Tibial artery (tissue), 4 donors: ENCODE data around the gene BAIAP2.

Experiments used
- DNase-seq, 2 donors: peaks; one replicate each; pipeline ENCODE4 v3.0.0-alpha.2; 2019
- H3K27ac ChIP-seq, 2 donors: fragments of 200-600 bp; sonication (generic) in 1 of 2; 1 replicate in 1 of 2; 2 replicates in 1 of 2; pipeline ENCODE4 v1.5.1; 2018 to 2019; ENCODE audit warnings: mild to moderate bottlenecking in 1 of 2
- H3K27me3 ChIP-seq, 2 donors: fragments of 200-600 bp; sonication (generic) in 1 of 2; one replicate each; pipeline versions ENCODE4 v1.5.1 to v1.6.0; 2016 to 2019
- H3K36me3 ChIP-seq, 3 donors: fragments of 200-600 bp; sonication (generic) in 2 of 3; one replicate each; pipeline ENCODE4 v1.5.1; 2016 to 2019; ENCODE audit warnings: mild to moderate bottlenecking in 2 of 3
- H3K4me1 ChIP-seq, 4 donors: fragments of 200-600 bp; sonication (generic) in 2 of 4; 1 replicate in 3 of 4; 2 replicates in 1 of 4; pipeline ENCODE4 v1.5.1; 2016 to 2019
- H3K4me3 ChIP-seq, 2 donors: fragments of 200-600 bp; sonication (generic) in 1 of 2; 1 replicate in 1 of 2; 2 replicates in 1 of 2; pipeline ENCODE4 v1.5.1; 2018 to 2019; ENCODE audit warnings: mild to moderate bottlenecking in 2 of 2
- H3K9me3 ChIP-seq, 3 donors: fragments of 200-600 bp; sonication (generic) in 1 of 3; one replicate each; pipeline ENCODE4 v1.5.1; 2016 to 2019
- intact Hi-C: fragments of 100-400 bp; cut with DNase I; formaldehyde crosslinking; loops from one replicate; pipeline ENCODE4 v1.15.0; 2023; ENCODE audit warnings: low total_unique reads
- TF ChIP-seq, protein P1 (sequence below), 2 experiments: fragments of 200-600 bp in 1 of 2; fragments of 450-650 bp in 1 of 2; IDR thresholded peaks; one replicate each; pipeline ENCODE4 v1.5.1; 2017 to 2019; ENCODE audit warnings: antibody characterized with exemption in 2 of 2, mild to moderate bottlenecking in 1 of 2, moderate library complexity in 1 of 2

The BAIAP2 gene

GRCh38 chr17:81158688-81159590 lies 124.0 kb downstream of the BAIAP2 start:
- H3K4me3 ChIP-seq = no peak overlapping the region
- H3K27me3 ChIP-seq = peaks cover 0 to 65% of the 10 kb centered on the region in 2 donors
- H3K27ac ChIP-seq = no peak overlapping the region
- TF ChIP-seq, protein P1, sequence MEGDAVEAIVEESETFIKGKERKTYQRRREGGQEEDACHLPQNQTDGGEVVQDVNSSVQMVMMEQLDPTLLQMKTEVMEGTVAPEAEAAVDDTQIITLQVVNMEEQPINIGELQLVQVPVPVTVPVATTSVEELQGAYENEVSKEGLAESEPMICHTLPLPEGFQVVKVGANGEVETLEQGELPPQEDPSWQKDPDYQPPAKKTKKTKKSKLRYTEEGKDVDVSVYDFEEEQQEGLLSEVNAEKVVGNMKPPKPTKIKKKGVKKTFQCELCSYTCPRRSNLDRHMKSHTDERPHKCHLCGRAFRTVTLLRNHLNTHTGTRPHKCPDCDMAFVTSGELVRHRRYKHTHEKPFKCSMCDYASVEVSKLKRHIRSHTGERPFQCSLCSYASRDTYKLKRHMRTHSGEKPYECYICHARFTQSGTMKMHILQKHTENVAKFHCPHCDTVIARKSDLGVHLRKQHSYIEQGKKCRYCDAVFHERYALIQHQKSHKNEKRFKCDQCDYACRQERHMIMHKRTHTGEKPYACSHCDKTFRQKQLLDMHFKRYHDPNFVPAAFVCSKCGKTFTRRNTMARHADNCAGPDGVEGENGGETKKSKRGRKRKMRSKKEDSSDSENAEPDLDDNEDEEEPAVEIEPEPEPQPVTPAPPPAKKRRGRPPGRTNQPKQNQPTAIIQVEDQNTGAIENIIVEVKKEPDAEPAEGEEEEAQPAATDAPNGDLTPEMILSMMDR (IDR thresholded peaks at IDR 0.05) = no peak
- no peaks in the 10 kb centered on the region for H3K36me3 ChIP-seq
- intact Hi-C loops = no loop called here
- peaks cover 0 to 4% (median 0%) of the 10 kb centered on the region in 4 donors for H3K4me1 ChIP-seq
- DNase-seq = no peak
- no peaks in the 10 kb centered on the region for H3K9me3 ChIP-seq

GRCh38 chr17:81159611-81160265 lies 124.8 kb downstream of the BAIAP2 start:
- Histone ChIP-seq H3K4me1 (peaks cover 0 to 7% (median 1%) of the 10 kb centered on the region in 4 donors), H3K9me3 (no peaks in the 10 kb centered on the region), H3K27me3 (peaks cover 0 to 73% of the 10 kb centered on the region in 2 donors), H3K4me3 (peak overlapping the region in 1 of 2 donors; percentile 38), H3K27ac (no peak overlapping the region), H3K36me3 (no peaks in the 10 kb centered on the region)
- TF ChIP-seq, protein P1 (IDR thresholded peaks at IDR 0.05) = no peak
- intact Hi-C loops = no loop called here
- DNase-seq = no peak

DNA sequence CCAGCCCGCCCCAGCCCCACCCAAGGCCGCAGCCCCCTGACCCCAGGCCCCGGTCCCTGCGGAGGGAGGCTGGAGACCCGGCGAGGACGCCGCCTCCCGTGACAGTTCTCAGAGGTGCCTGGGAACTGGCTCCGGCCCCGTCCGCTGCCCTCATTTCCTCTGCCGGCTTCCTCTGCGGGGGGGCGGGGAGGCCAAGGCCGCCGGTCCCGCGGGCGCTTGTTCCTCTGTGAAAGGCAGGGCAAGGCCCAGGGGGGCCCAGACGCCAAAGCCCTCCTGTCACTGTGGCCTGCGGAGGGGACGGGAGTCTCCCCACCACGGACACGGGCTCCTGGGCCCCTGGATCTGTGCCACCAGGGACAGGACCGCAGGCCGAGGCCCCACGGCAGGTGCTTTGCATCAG lies 125.4 kb downstream of the BAIAP2 start:
- DNase-seq = peak in 1 of 2 donors; percentile 40
- no peak overlapping the region for H3K27ac ChIP-seq
- H3K4me3 ChIP-seq = peak overlapping the region in 1 of 2 donors; percentile 38
- no peaks in the 10 kb centered on the region for H3K9me3 ChIP-seq
- TF ChIP-seq, protein P1 (IDR thresholded peaks at IDR 0.05) = no peak
- H3K4me1 ChIP-seq = peaks cover 0 to 12% (median 6%) of the 10 kb centered on the region in 4 donors
- H3K27me3 ChIP-seq = peaks cover 0 to 78% of the 10 kb centered on the region in 2 donors
- intact Hi-C loops = no loop called here
- H3K36me3 ChIP-seq = no peaks in the 10 kb centered on the region

DNA sequence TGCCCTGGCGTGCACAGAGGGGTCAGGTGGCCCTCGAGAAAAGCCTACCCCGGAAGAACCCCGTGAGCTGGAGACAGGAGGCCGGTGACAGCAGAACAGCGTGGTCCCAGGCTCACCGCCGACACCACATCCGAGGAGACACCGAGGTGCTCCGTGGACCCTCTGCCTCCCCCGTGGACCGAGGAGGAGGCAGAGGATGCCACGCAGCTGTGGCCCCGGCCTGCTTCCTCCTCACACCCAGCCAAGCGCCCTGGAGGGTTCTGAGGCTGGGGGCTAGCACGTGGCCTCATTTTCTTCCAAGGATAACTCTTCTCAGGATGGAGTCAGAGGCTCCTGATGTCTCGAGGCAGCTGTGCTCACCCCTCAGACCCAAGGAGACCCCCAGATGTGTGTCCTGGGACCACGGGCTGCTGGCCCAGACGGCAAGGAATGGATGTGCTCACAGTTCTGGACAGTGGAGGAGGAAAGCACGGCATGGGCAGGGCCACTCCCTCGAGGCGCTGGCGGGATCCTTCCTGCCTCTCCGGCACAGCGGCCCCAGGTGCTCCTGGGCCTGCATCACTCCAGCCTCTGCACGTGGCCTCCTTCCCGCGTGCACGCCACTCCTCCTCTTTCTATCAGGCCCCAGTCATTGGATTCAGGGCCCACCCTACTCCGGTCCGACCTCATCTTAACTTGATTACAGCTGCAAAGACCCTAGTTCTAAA lies 125.9 kb downstream of the BAIAP2 start:
- Histone ChIP-seq H3K27me3 (peaks cover 0 to 83% of the 10 kb centered on the region in 2 donors), H3K27ac (no peak overlapping the region), H3K36me3 (no peaks in the 10 kb centered on the region), H3K4me3 (no peak overlapping the region), H3K9me3 (no peaks in the 10 kb centered on the region), H3K4me1 (peaks cover 0 to 17% (median 11%) of the 10 kb centered on the region in 4 donors)
- DNase-seq = no peak
- intact Hi-C loops = no loop called here
- TF ChIP-seq, protein P1 (IDR thresholded peaks at IDR 0.05) = no peak

DNA sequence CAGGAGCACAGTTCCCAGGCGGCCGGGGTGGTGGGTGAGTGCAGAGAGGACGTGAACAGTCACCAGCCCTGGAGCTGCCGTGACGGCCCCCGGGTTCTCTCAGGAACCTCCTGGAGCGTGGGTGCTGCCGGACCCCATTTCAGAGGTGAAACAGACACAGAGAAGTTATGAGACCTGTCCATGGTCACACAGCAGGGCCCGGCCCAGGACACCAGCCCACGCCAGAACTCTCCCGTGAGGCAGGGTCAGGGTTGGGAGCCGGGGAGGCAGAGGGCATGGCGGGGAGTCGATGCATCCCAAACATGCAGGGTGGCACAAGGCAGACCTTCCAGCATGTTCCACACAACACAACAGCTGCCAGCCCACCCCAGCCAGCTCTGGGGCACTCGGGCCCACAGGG lies 126.6 kb downstream of the BAIAP2 start:
- no peak overlapping the region for H3K27ac ChIP-seq
- peaks cover 0 to 20% (median 15%) of the 10 kb centered on the region in 4 donors for H3K4me1 ChIP-seq
- H3K4me3 ChIP-seq = no peak overlapping the region
- H3K36me3 ChIP-seq = no peaks in the 10 kb centered on the region
- intact Hi-C loops = no loop called here
- no peaks in the 10 kb centered on the region for H3K9me3 ChIP-seq
- TF ChIP-seq, protein P1 (IDR thresholded peaks at IDR 0.05) = no peak
- no peak for DNase-seq
- H3K27me3 ChIP-seq = peaks cover 0 to 86% of the 10 kb centered on the region in 2 donors
